CD4-positive, alpha-beta T cell treated with Interferon gamma for 1 hour (primary cell): ENCODE results near the gene SGSH.

Experiments
- DNase-seq: peaks from one replicate; pipeline ENCODE4 v3.0.0-alpha.2; 2020

The SGSH gene

GRCh38 chr17:80182118-80182844 lies 37.9 kb downstream of the SGSH start:
- DNase-seq, result no peak

- DNase-seq, result no peak
These were observed 38.7 kb downstream of the SGSH start for GRCh38 chr17:80181431-80181830.

GRCh38 chr17:80180192-80180591 lies 39.9 kb downstream of the SGSH start:
- no peak for DNase-seq

- no peak for DNase-seq
These were observed 42.0 kb downstream of the SGSH start for GRCh38 chr17:80177986-80178595.

- no peak for DNase-seq
These were observed 43.4 kb downstream of the SGSH start for GRCh38 chr17:80176757-80177156.

GRCh38 chr17:80173916-80174315 lies 46.2 kb downstream of the SGSH start:
- DNase-seq, result no peak

GRCh38 chr17:80173126-80173525 lies 47.0 kb downstream of the SGSH start:
- DNase-seq, result no peak

GRCh38 chr17:80171681-80172080 lies 48.5 kb downstream of the SGSH start:
- DNase-seq, result no peak

- no peak for DNase-seq
These were observed 50.2 kb downstream of the SGSH start, which contains the start of gene CARD14 for GRCh38 chr17:80169784-80170500. TSS of gene CARD14 (plus strand) at chr17:80170030. CDS start at chr17:80181439, 11,409 bp downstream.

GRCh38 chr17:80169107-80169506 lies 51.0 kb downstream of the SGSH start:
- no peak for DNase-seq

GRCh38 chr17:80168371-80168770 lies 51.8 kb downstream of the SGSH start:
- DNase-seq, result no peak

- no peak for DNase-seq
These were observed 53.7 kb downstream of the SGSH start for GRCh38 chr17:80166446-80166845.

GRCh38 chr17:80164185-80164584 lies 55.9 kb downstream of the SGSH start:
- no peak for DNase-seq

- DNase-seq, result no peak
These were observed 56.8 kb downstream of the SGSH start for GRCh38 chr17:80163336-80163735.

- DNase-seq, result no peak
These were observed 59.6 kb downstream of the SGSH start for GRCh38 chr17:80160536-80160935.
